ENCODE results near the gene TBC1D1.

Gene TBC1D1

GRCh38 chr4:37928426-37929416 is 37.8 kb downstream of the TBC1D1 start:
- DNase-seq, result no peak

GRCh38 chr4:37934096-37934495 is 43.2 kb downstream of the TBC1D1 start:
- no peak for DNase-seq

DNA sequence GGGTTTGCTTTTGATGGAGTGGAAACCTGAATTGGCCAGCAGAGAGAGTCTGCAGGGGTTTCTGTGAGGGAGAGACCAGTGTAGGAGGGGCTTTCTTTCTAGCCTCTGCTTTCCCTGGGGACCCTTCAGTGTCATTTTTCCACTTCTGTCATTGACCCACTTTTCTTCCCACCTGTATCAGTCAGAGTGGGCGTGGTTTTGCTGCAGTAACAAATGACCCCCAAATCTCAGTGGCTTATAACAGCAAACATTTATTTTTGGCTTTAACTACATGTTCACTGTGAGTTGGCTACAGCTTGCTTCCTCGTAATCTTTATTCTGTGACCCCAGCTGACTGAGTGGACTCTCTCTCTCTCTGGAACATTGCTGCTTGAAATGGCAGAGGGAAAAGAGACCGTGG is 43.7 kb downstream of the TBC1D1 start:
- no peak for DNase-seq

- no peak for DNase-seq
These were observed 44.1 kb downstream of the TBC1D1 start for GRCh38 chr4:37935026-37935425.

- no peak for DNase-seq
These were observed 46.1 kb downstream of the TBC1D1 start for GRCh38 chr4:37936889-37937498.

DNA sequence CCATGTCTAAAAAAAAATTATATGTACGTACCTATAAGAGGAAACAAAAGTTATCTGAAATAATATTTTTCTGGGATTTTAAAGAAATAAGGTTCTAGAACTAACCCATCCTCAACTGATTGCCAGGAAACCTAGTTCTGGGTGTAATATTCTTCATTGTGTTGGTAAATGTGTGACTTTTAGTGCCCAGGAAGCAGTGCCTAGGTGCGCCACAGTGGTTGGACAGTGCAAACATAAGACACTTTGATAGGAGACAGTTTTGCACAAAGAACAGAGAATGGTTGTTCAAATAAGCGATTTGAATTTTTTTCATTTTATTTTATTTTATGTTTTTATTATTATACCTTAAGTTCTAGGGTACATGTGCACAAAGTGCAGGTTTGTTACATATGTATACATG is 47.3 kb downstream of the TBC1D1 start:
- no peak for DNase-seq

GRCh38 chr4:37946503-37947179 is 55.8 kb downstream of the TBC1D1 start:
- DNase-seq, result no peak

DNA sequence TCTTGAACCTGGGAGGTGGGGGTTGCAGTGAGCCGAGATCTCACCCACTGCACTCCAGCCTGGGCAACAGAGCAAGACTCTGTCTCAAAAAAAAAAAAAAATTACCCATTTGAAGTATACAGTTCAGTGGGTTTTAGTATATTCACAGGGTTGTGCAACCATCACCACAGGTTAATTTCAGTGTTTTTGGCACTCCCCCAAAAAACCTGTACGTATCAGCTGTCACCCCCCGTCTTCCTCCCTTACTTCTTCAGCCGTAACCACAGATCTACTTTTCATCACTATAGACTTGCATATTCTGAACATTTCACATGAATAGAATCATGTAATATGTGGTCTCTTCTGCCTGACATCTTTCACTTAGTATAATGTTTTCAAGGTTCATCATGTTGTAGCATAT is 57.7 kb downstream of the TBC1D1 start:
- DNase-seq, result no peak

GRCh38 chr4:37949636-37950426 is 58.9 kb downstream of the TBC1D1 start:
- no peak for DNase-seq

- DNase-seq, result no peak
These were observed 60.8 kb downstream of the TBC1D1 start for GRCh38 chr4:37951461-37952352.

- no peak for DNase-seq
These were observed 62.3 kb downstream of the TBC1D1 start for GRCh38 chr4:37953156-37953555.

GRCh38 chr4:37953620-37954293 is 62.9 kb downstream of the TBC1D1 start:
- no peak for DNase-seq

GRCh38 chr4:37956941-37957340 is 66.1 kb downstream of the TBC1D1 start:
- no peak for DNase-seq

DNA sequence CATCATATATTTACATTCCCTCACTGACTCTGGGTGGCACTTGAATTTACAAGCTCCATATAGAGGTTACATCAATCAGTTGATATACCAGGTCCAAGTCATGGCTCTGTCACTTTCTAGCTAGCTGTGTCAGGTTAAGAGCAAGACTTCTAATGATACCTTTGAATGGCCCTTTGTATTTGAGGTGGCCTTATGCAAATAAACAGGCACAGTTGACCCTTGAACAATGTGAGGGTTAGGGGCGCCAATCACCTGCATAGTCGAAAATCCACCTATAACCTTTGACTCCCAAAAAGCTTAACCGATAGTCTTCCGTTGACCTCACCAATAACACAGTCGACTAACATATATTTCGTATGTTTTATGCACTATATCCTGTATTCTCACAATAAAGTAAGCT is 68.0 kb downstream of the TBC1D1 start:
- no peak for DNase-seq

DNA sequence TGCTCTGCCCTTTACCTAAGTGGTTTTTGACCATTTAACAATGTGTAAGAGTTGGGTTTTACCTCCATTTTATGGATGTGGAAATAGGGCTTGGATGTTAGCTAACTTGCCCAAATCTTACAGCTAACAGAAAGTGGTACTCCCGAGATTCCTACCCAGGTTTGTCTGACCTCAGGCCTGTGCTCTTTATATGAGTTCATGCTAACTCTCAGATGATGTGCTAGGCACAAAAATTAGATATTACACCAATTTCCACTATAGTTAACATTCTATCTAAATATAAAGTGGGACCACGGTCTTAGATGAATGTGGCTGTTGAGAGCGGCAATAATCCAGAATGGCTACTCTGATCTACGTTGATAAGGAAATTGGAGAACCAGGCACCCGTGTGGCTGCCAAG is 69.2 kb downstream of the TBC1D1 start, which contains the start of gene PTTG2:
PTTG2 (plus strand) TSS at position 301 of the 400 bp plus-strand sequence; CDS start at position 338, 37 bp downstream.
- no peak for DNase-seq

DNA sequence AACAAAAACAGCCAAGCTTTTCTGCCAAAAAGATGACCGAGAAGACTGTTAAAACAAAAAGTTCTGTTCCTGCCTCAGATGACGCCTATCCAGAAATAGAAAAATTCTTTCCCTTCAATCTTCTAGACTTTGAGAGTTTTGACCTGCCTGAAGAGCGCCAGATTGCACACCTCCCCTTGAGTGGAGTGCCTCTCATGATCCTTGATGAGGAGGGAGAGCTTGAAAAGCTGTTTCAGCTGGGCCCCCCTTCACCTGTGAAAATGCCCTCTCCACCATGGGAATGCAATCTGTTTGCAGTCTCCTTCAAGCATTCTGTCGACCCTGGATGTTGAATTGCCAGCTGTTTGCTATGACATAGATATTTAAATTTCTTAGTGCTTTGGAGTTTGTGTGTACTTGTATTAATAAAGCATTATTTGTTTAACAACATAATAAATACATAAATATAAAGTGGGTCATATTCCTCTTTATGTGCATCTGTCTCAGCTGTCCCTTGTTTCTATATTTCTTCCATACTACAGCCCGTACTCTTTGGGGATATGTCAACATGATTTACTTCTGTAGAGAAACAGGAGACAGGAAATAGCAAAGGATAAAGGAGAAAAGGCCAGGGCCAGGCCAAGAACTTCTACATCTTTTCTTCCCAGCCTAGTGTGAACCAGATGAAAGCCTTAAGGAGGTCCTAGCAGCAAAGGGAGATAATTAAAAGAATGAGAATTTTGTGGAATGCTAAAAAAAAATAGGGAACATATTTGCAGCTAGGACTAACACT is 70.0 kb downstream of the TBC1D1 start:
- no peak for DNase-seq

DNA sequence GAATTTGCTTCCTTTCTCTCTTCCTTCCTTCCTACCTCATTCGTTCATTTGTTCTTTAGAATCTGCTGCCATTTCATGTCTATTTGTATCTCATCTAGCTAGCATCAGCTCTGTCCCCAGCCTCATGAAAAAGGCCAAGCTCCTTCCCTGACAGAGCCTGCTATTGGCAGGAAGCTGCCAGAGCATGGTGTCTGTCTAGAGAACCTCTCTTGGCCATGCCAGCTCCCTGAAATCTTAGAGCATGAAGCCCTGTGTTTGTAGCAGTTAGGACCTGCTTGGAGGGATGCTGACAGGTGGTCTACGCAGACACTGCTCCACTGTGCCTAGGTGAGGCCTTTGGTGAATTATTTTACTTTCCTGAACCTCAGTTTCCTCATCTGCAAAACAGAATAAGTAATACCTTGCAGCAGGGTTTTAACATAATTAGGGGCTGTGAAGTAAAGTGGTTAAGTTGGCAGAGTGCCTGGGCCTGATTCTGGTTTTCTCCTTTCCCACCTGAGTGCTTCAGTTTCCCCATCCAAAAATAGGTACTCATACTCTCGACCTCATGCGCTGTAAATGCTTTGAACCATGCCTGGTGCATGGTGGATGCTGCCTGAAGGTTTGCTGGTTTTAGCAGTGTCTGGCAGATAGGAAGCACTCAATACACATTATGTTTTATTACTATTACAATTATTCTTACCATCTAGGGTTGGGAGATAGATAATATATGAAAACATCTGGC is 74.0 kb downstream of the TBC1D1 start:
- DNase-seq, result no peak

- DNase-seq, result no peak
These were observed 75.2 kb downstream of the TBC1D1 start for GRCh38 chr4:37966044-37966443.

- DNase-seq, result no peak
These were observed 76.9 kb downstream of the TBC1D1 start for GRCh38 chr4:37967736-37968135.

GRCh38 chr4:37968747-37969146 is 77.9 kb downstream of the TBC1D1 start:
- DNase-seq, result no peak

Data from NCI-H1930 (cell line).